ENCODE data around the gene PIP5K1B.

The PIP5K1B gene

GRCh38 chr9:68777070-68777763 is 72.2 kb downstream of the PIP5K1B start:
- no peak for DNase-seq

DNA sequence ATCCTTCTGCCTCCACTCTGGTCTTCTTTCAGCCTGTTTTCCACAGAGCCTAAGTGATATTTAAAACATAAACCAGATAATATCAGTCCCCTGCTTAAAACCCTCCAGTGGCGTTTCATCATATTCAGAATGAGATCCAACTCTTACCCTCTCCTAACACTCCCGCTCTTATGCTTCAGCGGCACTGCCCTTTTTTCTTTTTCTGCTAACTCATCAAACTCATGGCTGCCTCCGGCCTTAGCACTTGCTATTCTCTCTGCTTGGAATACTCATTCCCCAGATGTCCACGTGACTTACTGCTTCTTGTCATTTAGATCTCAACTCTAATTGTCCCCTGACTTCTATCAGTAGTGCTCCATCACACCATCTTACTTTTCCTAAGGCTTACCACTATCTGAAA is 73.6 kb downstream of the PIP5K1B start:
- no peak for DNase-seq

GRCh38 chr9:68779558-68780379 is 74.7 kb downstream of the PIP5K1B start:
- peak; percentile 59 to 88 for DNase-seq

- DNase-seq, result no peak
These were observed 75.3 kb downstream of the PIP5K1B start for GRCh38 chr9:68780380-68780712.

DNA sequence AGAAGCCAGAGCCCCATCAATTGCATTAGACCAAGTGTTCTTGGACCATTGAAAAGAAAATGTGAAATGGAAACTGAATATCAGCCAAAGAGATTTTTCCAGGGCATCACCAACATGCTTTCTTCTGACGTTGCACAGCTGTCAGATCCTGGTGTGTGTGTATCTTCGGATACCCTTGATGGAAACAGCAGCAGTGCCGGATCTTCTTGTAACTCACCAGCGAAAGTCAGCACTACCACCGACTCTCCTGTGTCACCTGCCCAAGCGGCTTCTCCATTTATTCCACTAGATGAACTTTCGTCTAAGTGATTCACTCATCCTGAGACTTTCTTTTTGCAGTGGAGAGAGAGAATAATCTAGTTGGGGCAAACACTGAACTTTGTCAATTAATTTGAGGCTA is 75.7 kb downstream of the PIP5K1B start:
- no peak for DNase-seq

DNA sequence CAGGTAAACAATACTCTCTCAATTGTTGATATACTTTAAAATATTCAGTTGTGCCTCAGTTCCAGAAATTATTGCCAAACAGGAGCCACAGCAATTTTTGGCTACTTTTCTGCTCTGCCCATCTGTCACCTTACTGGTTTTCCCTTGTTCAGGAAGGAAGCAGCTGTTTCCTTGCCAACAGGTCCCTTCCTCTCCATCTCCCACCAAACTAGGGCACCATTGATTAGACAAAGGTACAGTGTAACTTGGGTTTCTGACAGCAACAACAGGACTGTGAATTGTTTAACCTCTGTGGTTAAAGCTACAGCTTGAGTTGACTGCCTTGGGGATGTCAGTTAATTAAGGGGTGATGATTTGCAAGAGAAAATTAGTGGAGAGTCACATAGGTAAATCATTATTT is 76.9 kb downstream of the PIP5K1B start:
- no peak for DNase-seq

DNA sequence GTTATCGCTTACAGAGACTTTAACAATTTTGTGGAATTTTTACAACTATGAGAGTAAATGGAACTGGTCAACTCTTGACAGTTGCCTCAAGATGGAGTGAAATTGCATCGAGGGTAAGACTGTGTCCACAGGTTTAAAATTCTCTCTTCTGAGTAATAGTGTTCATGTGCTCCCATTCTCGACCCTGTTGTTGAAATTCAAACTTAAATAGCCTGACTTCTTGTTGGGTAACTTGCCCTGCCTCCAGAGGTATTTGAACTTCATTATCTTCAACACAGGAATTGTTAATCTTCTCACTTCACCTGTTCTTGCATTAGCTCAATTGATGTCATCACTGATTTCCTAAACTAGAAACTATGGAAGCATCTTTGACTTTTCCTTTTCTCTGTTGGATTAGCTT is 77.5 kb downstream of the PIP5K1B start:
- DNase-seq, result no peak

DNA sequence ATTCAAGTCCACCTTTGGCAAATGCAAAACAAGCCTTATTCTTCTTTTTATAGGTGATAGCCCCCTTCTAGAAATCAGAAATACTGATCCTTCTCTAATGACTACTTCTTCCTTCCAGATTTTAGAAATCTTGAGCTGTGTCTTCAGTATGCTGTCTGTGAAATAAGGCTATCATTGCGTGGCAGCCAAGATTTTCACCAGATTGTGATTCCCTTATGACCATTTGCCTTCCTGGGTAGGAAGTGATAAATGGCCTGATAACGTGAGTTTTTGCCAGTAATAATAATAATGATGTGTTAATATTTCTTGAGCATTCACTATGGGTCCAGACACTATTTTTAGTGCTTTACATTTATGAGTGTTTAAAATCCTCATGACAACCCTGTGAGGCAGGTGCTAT is 80.9 kb downstream of the PIP5K1B start:
- no peak for DNase-seq

GRCh38 chr9:68791169-68791568 is 86.1 kb downstream of the PIP5K1B start:
- no peak for DNase-seq

GRCh38 chr9:68793605-68794343 is 88.7 kb downstream of the PIP5K1B start:
- DNase-seq, result no peak

GRCh38 chr9:68794898-68795297 is 89.9 kb downstream of the PIP5K1B start:
- no peak for DNase-seq

GRCh38 chr9:68795411-68795810 is 90.4 kb downstream of the PIP5K1B start:
- no peak for DNase-seq

- DNase-seq, result no peak
These were observed 92.1 kb downstream of the PIP5K1B start for GRCh38 chr9:68797116-68797515.

GRCh38 chr9:68798423-68798822 is 93.4 kb downstream of the PIP5K1B start:
- no peak for DNase-seq

DNA sequence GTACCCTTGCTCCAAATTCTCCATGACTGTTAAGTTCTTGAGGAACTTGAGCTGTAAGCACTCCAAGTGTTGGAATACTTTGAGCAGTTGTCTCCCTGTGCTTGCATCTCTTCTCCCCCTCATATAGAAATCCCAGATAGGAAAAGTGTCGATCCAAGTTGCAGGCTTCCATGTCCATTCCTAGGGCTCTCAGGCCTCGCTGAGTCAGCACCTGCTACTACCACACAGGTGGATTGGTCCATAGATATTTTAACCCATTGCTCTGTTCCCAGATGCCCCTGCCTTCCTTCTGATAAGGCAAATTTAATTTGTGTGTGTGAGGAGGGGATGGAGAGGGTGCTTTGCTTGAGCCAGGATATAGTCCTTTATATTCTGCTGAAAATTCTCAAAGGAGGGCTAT is 95.8 kb downstream of the PIP5K1B start:
- no peak for DNase-seq

DNA sequence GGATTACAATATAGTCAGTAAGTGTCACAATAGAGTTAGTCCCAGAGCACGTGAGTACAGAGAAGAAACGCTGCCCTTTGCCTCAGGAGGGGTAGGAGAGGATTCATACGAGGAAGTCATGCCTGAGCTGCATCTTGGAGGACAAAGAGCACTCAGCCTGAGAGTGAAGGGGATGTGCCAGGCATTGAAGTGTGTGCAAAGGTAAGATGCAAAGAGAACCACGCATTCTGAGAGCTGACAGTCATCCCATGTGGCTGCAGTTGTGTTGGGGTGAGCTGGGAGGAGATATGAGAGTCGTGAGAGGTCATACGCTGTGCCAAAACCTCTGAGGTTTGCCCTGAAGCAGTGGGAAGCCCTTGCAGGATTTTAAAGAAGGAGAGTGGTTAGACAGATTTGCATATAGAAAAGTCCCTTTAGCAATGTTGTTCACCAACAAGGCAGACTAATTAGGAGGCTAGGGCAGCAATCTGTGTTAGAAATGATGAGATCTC is 97.5 kb downstream of the PIP5K1B start:
- no peak for DNase-seq

- no peak for DNase-seq
These were observed 100.2 kb downstream of the PIP5K1B start for GRCh38 chr9:68804911-68805889.

DNA sequence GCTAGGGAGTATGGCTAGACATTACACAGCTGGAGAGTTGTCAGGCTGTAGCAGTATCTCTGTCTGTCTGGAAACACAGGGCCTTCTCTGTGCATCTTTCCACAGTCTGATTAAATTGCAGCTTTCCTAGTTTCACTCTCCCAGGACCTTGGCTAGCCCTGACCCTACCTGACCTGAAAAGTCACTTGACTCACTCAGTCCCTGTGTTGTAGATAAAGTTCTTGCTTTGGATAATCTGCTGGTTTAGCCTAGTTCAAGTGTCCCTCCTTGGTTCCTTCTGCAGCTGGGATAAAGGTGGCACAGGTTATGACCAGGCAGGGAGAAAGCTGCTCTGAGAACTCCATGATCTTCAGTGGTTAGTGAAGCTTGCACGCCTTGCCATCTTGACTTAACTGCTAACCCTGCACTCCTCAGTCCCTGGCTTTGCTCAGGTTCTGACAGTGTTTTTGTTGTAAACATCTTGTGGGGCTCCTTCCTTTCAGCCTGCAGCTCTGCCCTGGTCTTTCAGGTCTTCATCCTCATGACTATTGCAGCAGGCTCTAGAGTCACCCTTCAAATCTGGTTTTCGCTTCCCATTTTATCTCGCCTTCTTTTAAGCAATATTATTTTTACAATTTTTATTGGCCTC is 101.0 kb downstream of the PIP5K1B start:
- DNase-seq, result no peak

GRCh38 chr9:68808338-68808890 is 103.4 kb downstream of the PIP5K1B start:
- DNase-seq, result no peak

- DNase-seq, result no peak
These were observed 112.2 kb downstream of the PIP5K1B start for GRCh38 chr9:68817079-68817875.

DNA sequence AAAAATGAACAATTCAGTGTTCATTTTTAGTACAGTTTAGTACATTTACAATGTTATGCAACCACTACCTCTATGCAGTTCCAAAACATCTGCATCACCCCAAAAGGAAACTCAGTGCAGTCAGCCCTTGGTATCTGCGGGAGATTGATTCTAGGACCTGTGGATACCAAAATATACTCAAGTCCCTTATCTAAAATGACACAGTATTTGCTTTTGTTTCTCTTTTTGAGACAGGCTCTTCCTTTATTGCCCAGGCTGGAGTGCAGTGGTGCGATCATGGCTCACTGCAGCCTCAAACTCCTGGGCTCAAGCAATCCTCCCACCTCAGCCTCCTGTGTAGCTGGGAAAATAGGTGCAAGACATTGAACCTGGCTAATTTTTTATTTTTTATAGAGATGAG is 114.0 kb downstream of the PIP5K1B start:
- DNase-seq, result no peak

All from NCI-H446 (cell line).